PFSK-1 (cell line): ENCODE results near the gene CCDC106.

ENCODE experiments used
- POLR2AphosphoS5 ChIP-seq: IDR thresholded peaks from 2 replicates; pipeline ENCODE4 v1.6.1; 2012; ENCODE audit warnings: low read depth, mild to moderate bottlenecking, control low read depth, low read length, moderate library complexity
- TAF1 ChIP-seq: IDR thresholded peaks from 2 replicates; pipeline ENCODE4 v1.6.1; 2012; ENCODE audit warnings: low read length, control low read depth, borderline replicate concordance; ENCODE audit not compliant: insufficient read depth

DNA sequence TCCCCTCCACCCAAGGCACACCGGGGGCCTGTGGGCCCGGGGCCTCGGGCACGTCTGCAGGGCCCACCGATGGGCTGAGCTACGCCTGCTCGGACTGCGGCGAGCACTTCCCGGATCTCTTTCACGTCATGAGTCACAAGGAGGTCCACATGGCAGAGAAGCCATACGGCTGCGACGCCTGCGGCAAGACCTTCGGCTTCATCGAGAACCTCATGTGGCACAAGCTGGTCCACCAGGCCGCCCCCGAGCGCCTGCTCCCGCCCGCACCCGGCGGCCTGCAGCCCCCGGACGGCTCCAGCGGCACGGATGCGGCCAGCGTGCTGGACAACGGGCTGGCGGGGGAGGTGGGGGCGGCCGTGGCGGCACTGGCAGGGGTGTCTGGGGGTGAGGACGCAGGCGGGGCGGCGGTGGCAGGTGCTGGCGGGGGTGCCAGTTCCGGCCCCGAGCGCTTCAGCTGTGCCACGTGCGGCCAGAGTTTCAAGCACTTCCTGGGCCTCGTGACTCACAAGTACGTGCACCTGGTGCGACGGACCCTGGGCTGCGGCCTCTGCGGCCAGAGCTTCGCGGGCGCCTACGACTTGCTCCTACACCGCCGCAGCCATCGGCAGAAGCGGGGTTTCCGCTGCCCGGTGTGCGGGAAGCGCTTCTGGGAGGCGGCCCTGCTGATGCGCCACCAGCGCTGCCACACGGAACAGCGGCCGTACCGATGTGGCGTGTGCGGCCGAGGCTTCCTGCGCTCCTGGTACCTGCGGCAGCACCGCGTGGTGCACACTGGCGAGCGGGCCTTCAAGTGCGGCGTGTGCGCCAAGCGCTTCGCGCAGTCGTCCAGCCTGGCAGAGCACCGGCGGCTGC is 32.2 kb upstream of the CCDC106 start:
- TF ChIP-seq TAF1 (no peak), POLR2AphosphoS5 (no peak)
